Left ventricle myocardium inferior (tissue), 1 donor: ENCODE data around the gene EEF1AKMT3. TPM values are rescaled to one million over a fixed set of nuclear protein-coding genes. Genes with fewer than 3 reads are reported as not detected.
A peak's percentile ranks its signal among the peaks of the same experiment; 100 is the strongest.

Experiments
- DNase-seq: peaks from one replicate; pipeline ENCODE4 v3.0.0-alpha.2; 2020
- H3K27ac ChIP-seq: fragments of 200-600 bp; replicated peaks from 2 replicates; pipeline ENCODE4 v1.8.0; 2021
- H3K27me3 ChIP-seq: fragments of 200-600 bp; 2 replicates; pipeline ENCODE4 v1.8.0; 2021; ENCODE audit warnings: low read depth
- H3K36me3 ChIP-seq: fragments of 200-600 bp; 2 replicates; pipeline ENCODE4 v1.8.0; 2021
- H3K4me1 ChIP-seq: fragments of 200-600 bp; 2 replicates; pipeline ENCODE4 v1.8.0; 2021
- H3K4me3 ChIP-seq: fragments of 200-600 bp; 2 replicates; pipeline ENCODE4 v1.8.0; 2021; ENCODE audit warnings: mild to moderate bottlenecking, moderate library complexity
- H3K9me3 ChIP-seq: fragments of 200-600 bp; replicated peaks from 2 replicates; pipeline ENCODE4 v1.8.0; 2021
- intact Hi-C: fragments of 100-400 bp; cut with micrococcal nuclease; formaldehyde crosslinking; loops from one replicate; pipeline ENCODE4 v1.11.0; 2022
- total RNA-seq: library from RNA; stranded (reverse); fragmentation: NEBNext Ultra II Directional; extraction: Animal tissue kit (Norgen Biotek cat#: 25700); gene quantifications from one replicate; pipeline ENCODE4 v1.2.1, GENCODE V29; 2021
- TF ChIP-seq, protein P1 (sequence below): fragments of 200-600 bp; IDR thresholded peaks from 2 replicates; pipeline ENCODE4 v1.8.0; 2021; ENCODE audit warnings: antibody characterized with exemption, mild to moderate bottlenecking, borderline replicate concordance
- donor health status: DM: no; HTN: yes; CAD: no; lungs with severe emphysema.

Gene EEF1AKMT3
- total RNA-seq, 1 donor from 2014 or later, result 0.99 TPM

DNA sequence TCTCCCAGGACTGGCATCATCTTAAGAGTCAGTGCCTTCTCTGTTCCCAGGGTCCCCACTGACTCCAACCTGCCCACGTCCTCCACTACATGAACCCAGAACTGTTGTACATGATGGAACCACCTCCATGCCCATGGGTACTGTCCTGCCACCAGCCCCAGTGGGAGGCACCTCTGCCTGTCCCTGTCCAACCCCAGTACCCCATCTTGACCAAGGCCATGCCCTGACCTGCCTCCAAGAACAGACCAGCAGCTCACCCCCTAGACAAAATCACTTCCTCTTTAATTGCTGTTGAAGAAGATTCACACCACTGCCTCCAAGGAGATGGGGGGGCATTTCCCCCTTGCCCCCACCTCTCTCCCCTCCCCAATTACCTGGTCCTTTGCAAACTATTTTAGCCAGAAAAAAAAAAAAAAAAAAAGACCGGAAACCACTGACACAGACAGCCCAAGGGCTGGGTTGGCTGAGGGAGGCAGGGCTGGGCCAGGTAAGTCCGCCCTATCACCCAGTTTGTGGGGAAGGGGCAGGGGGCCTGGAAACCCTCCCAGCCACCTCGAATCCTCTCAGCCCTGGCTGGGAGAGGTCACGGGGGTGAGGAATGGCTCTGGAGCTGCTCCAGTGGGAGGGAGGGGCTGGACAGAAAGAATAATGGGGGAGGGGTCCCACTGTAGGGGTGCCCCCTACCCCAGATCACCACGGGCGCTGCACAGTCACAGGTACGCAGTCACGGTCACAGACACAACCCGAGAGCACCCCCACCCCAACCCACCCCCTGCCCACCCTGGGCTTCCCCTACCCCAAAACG is 47.3 kb upstream of the EEF1AKMT3 start:
- peaks cover 23% of the 10 kb centered on the region for H3K4me1 ChIP-seq
- H3K27me3 ChIP-seq, result peaks cover 41% of the 10 kb centered on the region
- no peak overlapping the region for H3K4me3 ChIP-seq
- intact Hi-C loops, result no loop called here
- no peak for DNase-seq
- no peak overlapping the region for H3K27ac ChIP-seq
- TF ChIP-seq, protein P1, sequence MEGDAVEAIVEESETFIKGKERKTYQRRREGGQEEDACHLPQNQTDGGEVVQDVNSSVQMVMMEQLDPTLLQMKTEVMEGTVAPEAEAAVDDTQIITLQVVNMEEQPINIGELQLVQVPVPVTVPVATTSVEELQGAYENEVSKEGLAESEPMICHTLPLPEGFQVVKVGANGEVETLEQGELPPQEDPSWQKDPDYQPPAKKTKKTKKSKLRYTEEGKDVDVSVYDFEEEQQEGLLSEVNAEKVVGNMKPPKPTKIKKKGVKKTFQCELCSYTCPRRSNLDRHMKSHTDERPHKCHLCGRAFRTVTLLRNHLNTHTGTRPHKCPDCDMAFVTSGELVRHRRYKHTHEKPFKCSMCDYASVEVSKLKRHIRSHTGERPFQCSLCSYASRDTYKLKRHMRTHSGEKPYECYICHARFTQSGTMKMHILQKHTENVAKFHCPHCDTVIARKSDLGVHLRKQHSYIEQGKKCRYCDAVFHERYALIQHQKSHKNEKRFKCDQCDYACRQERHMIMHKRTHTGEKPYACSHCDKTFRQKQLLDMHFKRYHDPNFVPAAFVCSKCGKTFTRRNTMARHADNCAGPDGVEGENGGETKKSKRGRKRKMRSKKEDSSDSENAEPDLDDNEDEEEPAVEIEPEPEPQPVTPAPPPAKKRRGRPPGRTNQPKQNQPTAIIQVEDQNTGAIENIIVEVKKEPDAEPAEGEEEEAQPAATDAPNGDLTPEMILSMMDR, result no peak
- H3K9me3 ChIP-seq, result no peaks in the 10 kb centered on the region
- peaks cover 14% of the 10 kb centered on the region for H3K36me3 ChIP-seq

DNA sequence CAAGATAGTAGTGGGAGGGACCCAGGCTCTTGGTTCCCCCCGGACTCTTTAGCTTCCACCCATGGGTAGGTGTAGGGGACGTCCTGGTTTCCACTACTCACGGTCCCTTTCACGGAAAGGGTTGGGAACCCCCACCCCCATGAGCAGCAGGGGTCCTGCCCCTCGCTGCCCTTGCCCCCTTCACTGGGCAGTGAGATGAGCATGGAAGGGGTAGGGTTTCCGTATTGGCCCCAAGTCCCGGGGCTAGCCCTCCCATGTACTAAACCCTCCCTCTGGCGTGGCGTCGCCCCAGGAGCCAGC is 46.6 kb upstream of the EEF1AKMT3 start:
- Histone ChIP-seq H3K4me3 (peak overlapping the region; percentile 78), H3K27me3 (peaks cover 48% of the 10 kb centered on the region), H3K9me3 (no peaks in the 10 kb centered on the region), H3K4me1 (peaks cover 23% of the 10 kb centered on the region), H3K27ac (peak overlapping the region; percentile 85), H3K36me3 (peaks cover 8% of the 10 kb centered on the region)
- TF ChIP-seq, protein P1, result no peak
- intact Hi-C loops, result no loop called here
- DNase-seq, result no peak

DNA sequence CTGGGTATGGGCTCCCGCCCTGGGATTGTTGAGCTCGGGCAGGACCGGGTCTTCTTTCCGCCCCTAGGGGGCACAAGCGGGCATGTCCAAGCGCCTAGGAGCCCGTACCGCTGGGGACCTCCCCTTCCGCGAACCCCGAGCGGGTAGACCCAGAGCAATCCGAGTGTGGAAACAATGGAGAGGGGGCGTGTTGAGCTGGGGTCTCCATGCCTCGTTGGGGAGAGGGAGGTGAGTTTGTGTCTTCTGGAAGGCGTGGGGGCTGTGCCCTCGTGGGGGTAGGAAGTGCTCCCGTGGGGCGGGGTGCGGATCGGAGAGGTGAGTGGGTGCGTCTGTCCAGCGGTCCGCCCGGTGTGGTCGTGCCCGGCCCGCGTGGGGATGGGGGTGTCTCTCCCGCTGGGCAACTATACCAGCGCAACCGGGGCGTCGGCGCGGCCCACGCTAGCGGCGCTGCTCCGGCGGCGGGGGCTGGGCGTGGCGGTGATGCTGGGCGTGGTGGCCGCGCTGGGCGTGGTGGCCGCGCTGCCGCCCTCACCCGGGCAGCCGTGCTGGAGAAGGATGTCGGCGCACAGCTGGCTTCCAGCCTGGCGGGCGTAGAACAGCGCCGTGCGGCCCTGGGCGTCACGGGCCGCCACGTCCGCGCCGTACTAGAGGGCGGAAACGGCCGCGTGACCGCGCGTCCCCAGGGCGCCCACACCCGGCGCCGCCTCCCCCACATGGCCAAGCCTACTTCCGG is 46.1 kb upstream of the EEF1AKMT3 start:
- H3K4me1 ChIP-seq, result peaks cover 23% of the 10 kb centered on the region
- no peaks in the 10 kb centered on the region for H3K9me3 ChIP-seq
- H3K27ac ChIP-seq, result peak overlapping the region; percentile 85
- H3K4me3 ChIP-seq, result peak overlapping the region; percentile 78
- peaks cover 53% of the 10 kb centered on the region for H3K27me3 ChIP-seq
- intact Hi-C loops, result no loop called here
- peaks cover 3% of the 10 kb centered on the region for H3K36me3 ChIP-seq
- peak; percentile 73 for DNase-seq
- TF ChIP-seq, protein P1, result peak; percentile 73

DNA sequence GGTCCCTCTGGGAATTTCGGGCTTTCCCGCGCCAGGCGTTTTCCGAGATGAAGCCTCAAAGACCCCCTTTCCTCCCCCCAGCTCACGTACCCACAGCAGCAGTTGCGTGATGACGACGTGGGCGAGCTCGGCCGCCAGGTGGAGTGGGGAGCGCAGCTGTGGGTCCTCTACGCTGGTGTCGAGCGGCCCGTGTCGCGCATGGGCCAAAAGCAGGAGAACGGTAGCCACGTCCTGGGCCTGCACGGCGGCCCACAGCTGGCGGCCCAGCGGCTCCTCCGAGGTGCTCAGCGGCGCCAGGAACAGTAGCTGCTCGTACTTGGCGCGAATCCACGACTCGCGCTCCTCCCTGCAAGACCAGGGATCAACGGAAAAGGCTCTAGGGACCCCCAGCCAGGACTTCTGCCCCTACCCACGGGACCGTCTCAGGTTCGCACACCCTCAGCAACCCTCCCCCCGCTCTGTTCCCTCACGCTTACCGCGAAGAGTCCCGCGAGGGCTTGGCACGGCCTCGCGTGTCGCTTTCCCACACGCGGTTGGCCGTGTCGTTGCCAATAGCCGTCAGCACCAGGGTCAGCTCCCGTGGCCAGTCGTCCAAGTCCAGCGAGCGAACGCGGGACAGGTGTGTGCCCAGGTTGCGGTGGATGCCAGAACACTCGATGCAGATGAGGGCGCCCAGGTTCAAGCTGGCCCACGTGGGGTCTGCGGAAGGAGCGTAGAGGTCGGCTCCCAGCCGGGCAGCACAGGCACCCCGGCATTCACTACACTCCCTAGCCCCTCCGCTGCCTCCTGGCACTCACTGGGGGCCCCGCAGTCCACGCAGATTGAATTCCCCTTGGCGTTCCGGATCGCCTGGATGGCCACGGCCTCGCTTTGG is 45.3 kb upstream of the EEF1AKMT3 start:
- TF ChIP-seq, protein P1, result peak; percentile 53
- Histone ChIP-seq H3K9me3 (no peaks in the 10 kb centered on the region), H3K36me3 (no peaks in the 10 kb centered on the region), H3K4me1 (peaks cover 23% of the 10 kb centered on the region), H3K27me3 (peaks cover 61% of the 10 kb centered on the region), H3K27ac (peak overlapping the region; percentile 85), H3K4me3 (peak overlapping the region; percentile 78)
- peak; percentile 59 for DNase-seq
- intact Hi-C loops, result no loop called here

DNA sequence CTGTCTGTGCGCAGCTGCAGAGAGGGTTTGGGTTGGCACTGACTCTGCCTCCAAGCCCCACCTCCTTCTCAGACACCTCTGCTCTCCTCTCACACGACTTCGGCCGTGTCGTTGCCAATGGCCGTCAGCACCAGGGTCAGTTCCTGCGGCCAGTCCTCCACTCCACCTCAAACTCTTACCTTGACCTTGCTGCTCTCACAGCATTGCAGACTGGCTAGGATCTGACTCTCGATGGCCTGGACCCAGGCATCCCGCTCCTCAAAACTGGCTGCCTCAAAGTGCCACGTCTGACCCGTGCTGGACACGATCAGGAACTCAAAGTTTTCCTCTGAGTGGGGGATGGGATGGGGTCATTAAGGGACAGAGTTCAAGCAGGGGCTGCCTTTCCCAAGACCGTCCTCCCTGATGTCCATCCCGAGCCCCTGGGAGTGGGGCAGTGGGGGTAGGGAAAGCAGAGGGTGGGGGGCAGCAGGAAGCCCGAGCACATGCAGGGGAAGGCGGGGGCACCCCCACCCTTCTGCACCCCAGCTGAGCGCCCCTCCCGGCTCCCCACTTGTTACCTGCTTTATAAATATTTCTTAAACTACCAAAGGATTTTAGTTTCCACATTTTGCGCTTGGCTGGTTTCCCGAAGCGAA is 44.5 kb upstream of the EEF1AKMT3 start:
- DNase-seq, result no peak
- TF ChIP-seq, protein P1, result no peak
- Histone ChIP-seq H3K9me3 (no peaks in the 10 kb centered on the region), H3K36me3 (no peaks in the 10 kb centered on the region), H3K27me3 (peaks cover 69% of the 10 kb centered on the region), H3K4me1 (peaks cover 23% of the 10 kb centered on the region), H3K27ac (peak overlapping the region; percentile 85), H3K4me3 (peak overlapping the region; percentile 78)
- intact Hi-C loops, result no loop called here
